Fibroblast of skin of right quadriceps (primary cell): ENCODE results near the gene THBS2.
"Not testable (repeated sequence)": the region's sequence is repeated elsewhere in the genome, so short reads cannot be mapped to it uniquely, and the experiment has no call there.

Experiments
- DNase-seq: peaks from one replicate; pipeline ENCODE4 v3.0.0-alpha.2; 2013

THBS2 gene

DNA sequence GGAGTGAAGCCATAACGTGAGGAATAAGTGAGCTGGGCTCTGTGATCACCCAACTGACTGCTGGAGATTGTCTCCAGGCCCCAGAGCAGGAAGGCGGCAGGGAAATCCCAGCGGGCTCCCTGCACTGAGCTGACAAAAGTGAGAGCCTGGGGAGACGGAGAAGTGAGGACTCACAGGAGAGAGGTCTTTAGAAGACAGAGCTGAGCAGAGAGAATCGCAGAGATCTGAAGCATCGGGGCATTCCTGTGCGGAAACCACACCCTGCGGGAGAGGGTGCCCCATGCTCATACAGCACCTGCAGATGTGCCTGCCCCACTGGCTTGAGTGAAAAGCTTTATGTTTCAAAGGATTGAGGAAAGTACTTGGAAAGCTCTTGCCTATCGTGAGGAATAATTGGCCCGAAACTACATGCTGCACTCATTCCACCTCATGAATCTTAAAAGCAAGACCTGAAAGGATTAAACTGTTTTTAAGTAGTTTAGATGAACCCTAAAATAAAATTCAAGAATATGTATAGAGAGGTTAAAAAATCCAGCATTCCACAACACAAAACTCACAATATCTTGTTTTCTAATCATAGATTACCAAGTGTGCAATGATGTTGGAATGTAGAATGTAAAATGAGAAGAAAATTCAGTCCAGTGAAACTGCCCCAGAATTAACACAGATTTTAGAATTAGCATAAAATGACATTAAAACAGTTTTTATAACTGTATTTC, 17.7 kb upstream of the THBS2 start:
- DNase-seq, result no peak

- not testable (repeated sequence) for DNase-seq
Measured at GRCh38 chr6:169270077-169270380, 16.4 kb upstream of the THBS2 start.

GRCh38 chr6:169269180-169270076, 15.8 kb upstream of the THBS2 start:
- DNase-seq, result peak; percentile 56

- DNase-seq, result no peak
Measured at GRCh38 chr6:169268276-169268675, 14.6 kb upstream of the THBS2 start.

GRCh38 chr6:169266746-169267591, 13.3 kb upstream of the THBS2 start:
- peak; percentile 77 for DNase-seq

DNA sequence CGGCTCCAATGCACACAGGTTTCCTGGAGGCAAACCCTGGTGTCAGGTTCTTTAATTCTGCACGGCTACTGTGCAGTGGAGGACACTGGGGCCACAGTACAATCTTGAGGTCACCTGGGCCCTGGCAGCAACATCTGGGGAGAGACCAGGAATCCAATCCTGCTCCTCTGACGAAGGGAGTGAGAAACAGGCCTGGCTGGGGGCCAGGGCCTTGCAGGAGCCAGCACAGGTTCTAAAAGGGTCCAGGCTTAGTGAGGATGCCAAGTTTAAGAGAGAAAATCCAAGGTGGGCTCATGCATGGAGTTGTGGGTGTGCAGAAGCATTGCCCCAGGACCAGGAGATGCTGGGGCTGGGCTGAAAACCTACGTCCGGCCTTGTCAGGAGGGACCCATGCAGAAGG, 12.6 kb upstream of the THBS2 start:
- DNase-seq, result no peak

DNA sequence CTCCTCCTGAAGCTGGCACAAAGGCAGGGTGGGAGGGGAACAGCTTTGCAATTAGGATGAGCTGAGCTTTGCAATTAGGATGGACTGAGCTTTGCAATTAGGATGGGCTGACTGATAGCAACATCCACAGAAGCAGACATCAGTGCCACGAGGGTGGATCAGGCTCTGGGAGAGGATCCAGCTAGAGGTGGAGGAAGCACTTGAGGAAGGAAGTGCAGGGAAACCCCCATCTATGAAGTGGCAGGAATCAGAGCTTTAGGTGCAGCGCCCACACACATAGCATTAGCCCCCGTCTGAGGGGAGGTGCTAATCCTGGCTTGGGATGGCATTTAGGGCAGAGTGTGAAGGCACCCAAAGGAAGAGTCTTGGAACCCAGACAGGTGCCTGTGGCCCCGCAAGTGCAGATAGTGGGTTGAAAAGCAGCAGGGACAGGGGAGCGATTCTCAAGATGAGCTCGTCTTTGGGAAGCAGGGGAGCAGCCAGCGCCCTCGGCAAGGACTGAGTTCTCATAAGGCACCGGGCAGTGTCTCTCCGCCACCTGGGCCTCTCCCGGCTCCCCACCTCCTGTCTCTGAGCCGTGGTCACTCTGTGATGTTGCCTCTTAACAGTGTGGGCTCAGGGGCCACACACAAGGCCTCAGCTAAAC, 12.0 kb upstream of the THBS2 start:
- no peak for DNase-seq

- DNase-seq, result peak; percentile 43
Measured at GRCh38 chr6:169263836-169264608, 10.4 kb upstream of the THBS2 start.

DNA sequence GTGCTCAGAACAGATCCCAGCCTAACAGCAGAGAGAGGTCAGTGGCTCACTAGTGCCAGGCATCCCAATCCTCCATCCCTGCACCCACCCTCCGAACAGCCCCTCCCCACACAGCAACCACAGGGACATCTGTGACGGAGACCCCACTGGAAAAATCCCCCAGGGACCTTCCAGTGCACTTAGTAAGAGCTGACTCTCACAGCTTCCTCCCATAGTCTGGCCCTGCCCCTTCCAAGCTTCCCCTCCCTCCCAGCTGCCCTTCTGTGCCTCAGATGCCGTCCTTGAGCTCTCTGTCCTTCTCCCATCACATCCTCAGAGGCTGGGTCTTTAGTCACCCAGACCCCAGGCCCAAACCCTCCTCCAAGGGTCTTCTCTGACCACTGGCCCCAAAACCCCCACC, 9.7 kb upstream of the THBS2 start:
- peak; percentile 25 for DNase-seq

GRCh38 chr6:169262602-169263001, 9.0 kb upstream of the THBS2 start:
- DNase-seq, result not testable (repeated sequence)

DNA sequence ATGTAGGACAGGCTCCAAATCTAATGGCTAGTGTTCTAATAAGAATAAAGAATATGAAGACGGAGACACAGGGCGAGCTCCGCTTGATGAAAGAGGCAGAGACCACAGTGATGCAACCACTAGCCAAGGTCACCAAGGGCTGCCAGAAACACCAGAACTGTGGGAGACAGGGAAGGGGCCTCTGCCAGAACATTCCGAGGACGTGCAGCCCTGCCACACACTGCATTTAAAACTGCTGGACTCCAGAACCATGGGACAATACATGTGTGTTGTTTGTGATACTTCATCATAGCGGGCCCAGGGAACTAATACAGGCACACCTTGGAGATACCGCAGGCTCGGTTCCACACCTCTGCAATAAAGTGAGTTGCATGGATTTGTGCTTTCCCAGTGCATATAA, 2.9 kb upstream of the THBS2 start:
- DNase-seq, result no peak

DNA sequence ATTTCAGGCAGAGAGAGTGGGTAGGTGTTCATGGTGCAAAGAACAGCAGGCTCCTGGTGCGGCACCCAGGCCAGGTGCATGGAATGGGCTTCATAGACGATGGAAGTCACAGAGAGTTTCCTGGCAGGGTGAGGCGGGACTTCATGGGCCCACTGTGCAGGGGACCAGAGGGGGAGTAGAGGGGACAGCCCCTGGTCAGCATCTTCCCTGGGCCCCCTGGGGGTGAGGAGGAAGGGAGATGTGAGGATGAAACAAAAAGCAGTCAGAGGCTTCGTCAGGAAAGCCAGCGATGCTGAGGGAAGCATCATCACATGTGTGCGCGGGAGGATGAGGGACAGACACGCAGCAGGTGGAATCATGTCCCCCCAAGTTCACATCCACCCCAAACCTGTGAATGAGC, 2.4 kb upstream of the THBS2 start:
- DNase-seq, result no peak

GRCh38 chr6:169255643-169256042, 2.0 kb upstream of the THBS2 start:
- no peak for DNase-seq

- DNase-seq, result no peak
Measured at GRCh38 chr6:169254456-169255316, 1.0 kb upstream of the THBS2 start.

- DNase-seq, result no peak
Measured at GRCh38 chr6:169252505-169253189, 999 bp downstream of the THBS2 start.

DNA sequence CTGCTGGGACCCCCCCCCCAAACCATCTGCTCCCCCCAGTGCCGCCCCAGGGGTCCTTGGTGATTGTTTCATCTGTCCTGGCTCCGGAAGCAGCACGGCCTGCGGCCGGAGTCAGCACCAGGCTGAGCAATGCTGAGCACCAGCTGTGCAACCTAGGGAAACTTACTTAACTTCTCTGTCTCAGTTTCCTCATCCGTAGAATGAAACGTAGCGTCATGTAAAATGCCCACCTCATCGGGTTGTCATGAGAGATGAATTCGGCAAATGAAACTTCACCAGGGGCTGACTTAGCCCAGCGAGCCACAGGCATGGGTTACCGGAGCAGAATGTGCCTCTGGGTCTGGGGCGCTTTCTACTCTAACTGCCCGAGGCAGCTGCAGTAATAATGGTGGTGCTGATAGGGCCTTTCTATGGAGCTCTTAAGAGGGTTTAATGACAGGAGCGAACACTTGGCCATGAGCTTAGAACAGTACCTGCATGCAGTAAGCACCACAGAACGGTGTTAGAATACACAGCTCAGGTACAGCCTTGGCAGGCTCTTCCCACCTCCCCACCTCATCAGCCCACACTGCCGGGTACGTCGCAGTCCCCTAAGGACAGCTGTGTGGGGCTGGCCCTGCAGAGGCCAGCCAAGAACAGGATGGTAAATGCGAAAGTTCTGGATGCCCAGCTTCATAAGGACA, 1.7 kb downstream of the THBS2 start:
- DNase-seq, result no peak

DNA sequence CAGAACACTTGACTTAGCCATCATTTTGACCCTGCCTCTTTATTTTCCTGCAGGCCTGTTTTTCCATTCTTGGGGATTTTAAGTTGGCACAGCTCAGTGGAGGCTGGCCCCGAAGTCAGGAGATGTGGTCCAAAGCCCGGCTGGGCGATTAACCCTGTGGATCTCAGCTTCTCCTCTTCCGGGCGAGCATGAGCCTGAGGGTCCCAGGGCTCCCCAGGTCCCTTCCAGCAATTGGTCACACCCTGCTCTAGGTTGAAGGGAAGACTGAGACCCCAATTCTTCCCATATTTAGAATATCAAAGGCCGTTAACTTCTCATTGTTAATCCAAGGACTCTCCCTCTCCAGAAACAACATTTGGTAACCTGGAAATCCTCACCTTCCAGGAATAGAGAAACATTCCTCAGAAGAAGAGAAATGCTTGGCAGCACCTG, 2.3 kb downstream of the THBS2 start:
- DNase-seq, result no peak

DNA sequence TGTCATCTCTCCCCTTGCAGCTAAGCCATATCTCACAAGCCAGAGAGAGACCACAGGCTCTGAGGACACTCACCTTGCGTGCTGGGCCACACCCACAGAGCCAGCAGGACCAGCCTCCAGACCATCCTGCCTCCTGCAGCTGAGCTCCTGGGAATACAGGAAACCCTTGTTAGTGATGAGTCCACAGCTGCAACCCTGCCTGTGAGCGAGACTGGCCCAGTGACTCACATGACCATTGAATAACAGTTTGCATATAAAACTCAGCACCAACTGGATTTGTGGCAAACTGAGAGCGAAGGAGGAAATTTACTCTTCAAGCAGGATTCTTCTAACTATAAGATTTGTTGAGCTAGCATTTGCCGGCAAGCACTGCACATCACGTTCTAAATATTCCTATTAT, 3.0 kb downstream of the THBS2 start:
- DNase-seq, result peak; percentile 83

DNA sequence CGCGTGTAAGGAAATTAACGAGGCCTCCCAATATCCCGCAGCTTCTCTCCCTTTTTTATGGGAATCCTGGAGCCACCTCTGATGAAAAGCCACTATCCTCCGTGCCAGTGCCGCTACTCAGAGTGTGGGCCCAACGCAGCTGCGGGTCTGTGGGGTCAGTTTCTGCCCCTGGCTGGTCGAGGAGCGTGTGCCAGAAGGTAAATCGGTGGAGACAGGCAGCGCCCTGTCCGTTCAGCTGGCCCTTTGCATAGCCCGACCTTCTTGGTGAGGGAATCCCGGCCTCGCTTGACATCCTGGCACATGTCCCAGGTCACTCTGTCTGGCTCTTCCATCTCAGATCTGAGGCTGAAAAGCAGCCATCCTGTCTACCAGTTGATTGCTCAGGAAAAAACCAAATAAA, 4.6 kb downstream of the THBS2 start:
- DNase-seq, result no peak

- no peak for DNase-seq
Measured at GRCh38 chr6:169248521-169248971, 5.1 kb downstream of the THBS2 start.
